ENCODE results near the gene FBLN5. TPM values are rescaled to one million over a fixed set of nuclear protein-coding genes. Genes with fewer than 3 reads are reported as not detected.
A peak's percentile ranks its signal among the peaks of the same experiment; 100 is the strongest.
"Not testable (repeated sequence)": the region's sequence is repeated elsewhere in the genome, so short reads cannot be mapped to it uniquely, and the experiment has no call there.

Gene FBLN5
- total RNA-seq, 4 donors from 2014 or later = 19.6 to 36.8 (median 27.3) TPM

GRCh38 chr14:91873471-91874415 is 73.8 kb downstream of the FBLN5 start:
- Histone ChIP-seq H3K4me3 (no peak overlapping the region), H3K27ac (peak overlapping the region in 2 of 4 donors; percentile 47 to 60), H3K9me3 (no peaks in the 10 kb centered on the region), H3K36me3 (no peaks in the 10 kb centered on the region), H3K4me1 (peaks cover 7 to 11% of the 10 kb centered on the region in 2 donors), H3K27me3 (no peaks in the 10 kb centered on the region)
- intact Hi-C loops (cut with DNase I; ENCODE audit: low total_unique reads) = loop anchor here (10.0 kb wide), 1 partner anchor 89 kb away; no protein-coding TSS in a partner anchor
- no peak for ATAC-seq
- TF ChIP-seq, protein P1, sequence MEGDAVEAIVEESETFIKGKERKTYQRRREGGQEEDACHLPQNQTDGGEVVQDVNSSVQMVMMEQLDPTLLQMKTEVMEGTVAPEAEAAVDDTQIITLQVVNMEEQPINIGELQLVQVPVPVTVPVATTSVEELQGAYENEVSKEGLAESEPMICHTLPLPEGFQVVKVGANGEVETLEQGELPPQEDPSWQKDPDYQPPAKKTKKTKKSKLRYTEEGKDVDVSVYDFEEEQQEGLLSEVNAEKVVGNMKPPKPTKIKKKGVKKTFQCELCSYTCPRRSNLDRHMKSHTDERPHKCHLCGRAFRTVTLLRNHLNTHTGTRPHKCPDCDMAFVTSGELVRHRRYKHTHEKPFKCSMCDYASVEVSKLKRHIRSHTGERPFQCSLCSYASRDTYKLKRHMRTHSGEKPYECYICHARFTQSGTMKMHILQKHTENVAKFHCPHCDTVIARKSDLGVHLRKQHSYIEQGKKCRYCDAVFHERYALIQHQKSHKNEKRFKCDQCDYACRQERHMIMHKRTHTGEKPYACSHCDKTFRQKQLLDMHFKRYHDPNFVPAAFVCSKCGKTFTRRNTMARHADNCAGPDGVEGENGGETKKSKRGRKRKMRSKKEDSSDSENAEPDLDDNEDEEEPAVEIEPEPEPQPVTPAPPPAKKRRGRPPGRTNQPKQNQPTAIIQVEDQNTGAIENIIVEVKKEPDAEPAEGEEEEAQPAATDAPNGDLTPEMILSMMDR (IDR thresholded peaks at IDR 0.05 in 4 of 5, conservative IDR thresholded peaks at IDR 0.05 in 1 of 5) = no peak
- no peak for TF ChIP-seq POLR2A (IDR thresholded peaks at IDR 0.05)
- DNase-seq = no peak
- in situ Hi-C loops (cut with MboI; ENCODE audit: low sequenced_read_pairs in 4 of 4) = no loop called here

DNA sequence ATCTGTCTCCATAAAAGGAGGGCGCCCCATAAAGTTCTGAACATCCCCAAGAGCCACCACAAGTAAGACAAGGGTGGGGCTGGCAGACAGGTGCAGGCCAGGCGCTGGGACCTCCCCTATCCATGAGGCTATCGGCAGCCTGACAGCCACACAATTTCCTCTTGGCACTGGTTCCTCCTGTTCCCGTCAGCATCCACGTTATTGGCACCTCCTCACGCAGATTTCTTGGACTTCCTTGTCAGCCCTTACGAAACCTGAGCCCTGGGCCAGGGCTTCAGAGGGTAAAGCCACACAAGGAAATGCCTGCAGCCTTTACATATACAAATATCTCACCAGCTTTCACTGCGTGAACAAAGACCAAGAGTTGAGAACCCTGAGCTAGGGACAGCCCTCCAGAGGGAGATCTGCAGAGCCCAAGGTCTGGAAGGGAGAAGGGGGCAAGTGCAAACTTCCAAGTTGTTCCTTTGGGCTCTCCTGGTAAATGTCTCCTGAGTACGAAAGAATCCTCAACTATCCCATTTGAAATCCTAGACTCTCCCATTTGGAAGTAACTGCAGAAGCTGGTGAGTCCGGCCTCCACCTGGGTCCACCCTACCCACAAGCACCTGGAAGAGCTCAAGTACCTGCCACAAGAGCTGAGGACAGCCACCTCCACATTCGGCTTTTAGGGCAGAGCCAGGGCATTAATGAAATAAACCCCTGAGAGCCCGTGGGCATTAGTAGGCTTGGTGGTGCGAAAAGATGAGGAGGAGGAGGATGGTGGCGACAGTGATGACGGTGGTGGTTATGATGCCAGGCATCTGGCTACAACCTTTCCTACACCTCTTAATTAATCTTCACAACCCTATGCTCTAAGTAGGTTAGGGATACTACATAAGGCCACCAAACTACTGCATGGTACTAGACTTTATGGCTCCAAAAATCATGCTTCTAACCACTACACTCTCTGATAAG is 74.7 kb downstream of the FBLN5 start:
- no peaks in the 10 kb centered on the region for H3K36me3 ChIP-seq
- TF ChIP-seq, protein P1 (IDR thresholded peaks at IDR 0.05 in 4 of 5, conservative IDR thresholded peaks at IDR 0.05 in 1 of 5) = no peak
- H3K27ac ChIP-seq = peak overlapping the region; percentile 50 to 60 (median 59)
- peak; percentile 83 to 85 for ATAC-seq
- intact Hi-C loops (cut with DNase I; ENCODE audit: low total_unique reads) = loop anchor here (10.0 kb wide), 1 partner anchor 88 kb away; no protein-coding TSS in a partner anchor
- H3K4me1 ChIP-seq = peaks cover 7 to 11% of the 10 kb centered on the region in 2 donors
- DNase-seq = peak; percentile 52 to 77
- no peaks in the 10 kb centered on the region for H3K9me3 ChIP-seq
- no peak overlapping the region for H3K4me3 ChIP-seq
- no peaks in the 10 kb centered on the region for H3K27me3 ChIP-seq
- in situ Hi-C loops (cut with MboI; ENCODE audit: low sequenced_read_pairs in 4 of 4) = no loop called here

DNA sequence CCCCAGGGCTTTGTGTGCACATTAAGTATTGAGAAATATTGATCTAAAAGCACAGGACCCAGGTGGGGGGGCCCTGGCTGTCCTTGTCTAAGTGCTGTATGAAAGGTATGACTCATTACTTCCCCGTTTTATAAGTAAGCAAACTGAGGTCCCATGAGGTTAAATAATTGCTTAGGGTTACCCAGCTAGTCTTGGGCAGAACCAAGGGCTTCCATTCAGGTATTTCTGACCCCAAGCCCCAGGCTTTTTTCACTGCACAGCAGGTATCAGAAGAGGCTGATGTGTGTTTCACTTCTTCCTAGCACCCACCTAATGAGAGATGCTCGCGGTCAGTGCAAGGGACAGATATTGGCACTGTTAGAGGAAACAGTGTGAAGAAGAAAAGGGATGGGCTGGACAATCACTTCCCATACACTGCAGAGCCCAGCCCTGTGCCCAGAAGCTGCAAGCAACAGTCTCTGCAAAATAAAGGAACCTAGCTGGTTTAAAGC is 75.4 kb downstream of the FBLN5 start:
- Histone ChIP-seq H3K4me3 (no peak overlapping the region), H3K4me1 (peaks cover 7 to 11% of the 10 kb centered on the region in 2 donors), H3K27me3 (no peaks in the 10 kb centered on the region), H3K9me3 (no peaks in the 10 kb centered on the region), H3K36me3 (no peaks in the 10 kb centered on the region), H3K27ac (peak overlapping the region; percentile 50 to 60 (median 59))
- intact Hi-C loops (cut with DNase I; ENCODE audit: low total_unique reads) (loop anchor here (10.0 kb wide), 1 partner anchor 87 kb away; no protein-coding TSS in a partner anchor), in situ Hi-C loops (cut with MboI; ENCODE audit: low sequenced_read_pairs in 4 of 4) (no loop called here)
- ATAC-seq = peak; percentile 26 to 51
- peak in 1 of 2 donors; percentile 63 for DNase-seq
- no peak for TF ChIP-seq POLR2A (IDR thresholded peaks at IDR 0.05)
- TF ChIP-seq, protein P1 (IDR thresholded peaks at IDR 0.05 in 4 of 5, conservative IDR thresholded peaks at IDR 0.05 in 1 of 5) = no peak

DNA sequence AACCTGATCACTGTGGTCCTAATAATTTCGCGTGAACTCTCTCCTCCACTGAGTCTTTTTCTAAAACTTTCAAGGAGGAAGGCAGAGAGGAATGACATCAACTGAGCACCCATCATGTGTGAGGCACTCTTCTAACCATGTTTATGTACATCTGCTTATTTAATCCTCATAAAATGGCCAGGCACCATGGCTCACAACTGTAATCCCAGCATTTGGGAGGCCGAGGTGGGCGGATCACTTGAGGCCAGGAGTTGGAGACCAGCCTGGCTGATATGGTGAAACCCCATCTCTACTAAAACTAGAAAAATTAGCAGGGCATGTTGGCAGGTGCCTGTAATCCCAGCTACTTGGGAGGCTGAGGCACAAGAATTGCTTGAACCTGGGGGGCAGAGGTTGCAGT is 76.1 kb downstream of the FBLN5 start:
- Histone ChIP-seq H3K4me1 (peaks cover 7 to 11% of the 10 kb centered on the region in 2 donors), H3K27ac (peak overlapping the region in 2 of 4 donors; percentile 31 to 58)
- H3K4me3 ChIP-seq; DNase-seq; in situ Hi-C loops (cut with MboI; ENCODE audit: low sequenced_read_pairs in 4 of 4); H3K27me3 ChIP-seq; H3K36me3 ChIP-seq; ATAC-seq; H3K9me3 ChIP-seq: not testable (repeated sequence)
- intact Hi-C loops (cut with DNase I; ENCODE audit: low total_unique reads) = loop anchor here (10.0 kb wide), 1 partner anchor 87 kb away; no protein-coding TSS in a partner anchor
